Adrenal gland (tissue), 12 donors: Measurements from ENCODE around the gene KIAA1671. TPM values are rescaled to one million over a fixed set of nuclear protein-coding genes. Genes with fewer than 3 reads are reported as not detected.

ENCODE experiments used
- DNase-seq, 7 donors: peaks; one replicate each; pipeline ENCODE4 v3.0.0-alpha.2; 2019 to 2020
- H3K27ac ChIP-seq, 5 donors: fragments of 200-600 bp; sonication (generic) in 4 of 5; 1 replicate in 3 of 5; 2 replicates in 2 of 5; pipeline versions ENCODE4 v1.5.1 to v1.8.0; 2016 to 2020; ENCODE audit warnings: mild to moderate bottlenecking in 1 of 5
- H3K27me3 ChIP-seq: fragments of 200-600 bp; 2 replicates; pipeline ENCODE4 v1.8.0; 2021
- H3K36me3 ChIP-seq, 2 donors: fragments of 200-600 bp; replicated peaks in 1 of 2; 1 replicate in 1 of 2; 2 replicates in 1 of 2; pipeline versions ENCODE4 v1.5.1 to v1.8.0; 2018 to 2022
- H3K4me1 ChIP-seq, 2 donors: fragments of 200-600 bp; replicated peaks in 1 of 2; 1 replicate in 1 of 2; 2 replicates in 1 of 2; pipeline versions ENCODE4 v1.5.1 to v1.8.0; 2018 to 2021
- H3K4me3 ChIP-seq, 4 donors: fragments of 200-600 bp; sonication (generic) in 3 of 4; one replicate each; pipeline ENCODE4 v1.5.1; 2016 to 2018
- H3K9me3 ChIP-seq, 3 donors: fragments of 200-600 bp; sonication (generic) in 1 of 3; replicated peaks in 1 of 3; 1 replicate in 2 of 3; 2 replicates in 1 of 3; pipeline versions ENCODE4 v1.5.1 to v1.8.0; 2016 to 2021
- CTCF ChIP-seq, 6 experiments: fragments of 450-650 bp in 4 of 6; fragments of 200-600 bp in 2 of 6; sonication (generic) in 1 of 6; IDR thresholded peaks; 1 replicate in 5 of 6; 2 replicates in 1 of 6; pipeline versions ENCODE4 v1.5.1 to v1.8.0; 2016 to 2021; ENCODE audit warnings: antibody characterized with exemption in 6 of 6, mild to moderate bottlenecking in 2 of 6, moderate library complexity in 1 of 6
- POLR2A ChIP-seq, 2 donors: fragments of 450-650 bp; IDR thresholded peaks; one replicate each; pipeline ENCODE4 v1.6.1; 2017; ENCODE audit warnings: antibody characterized with exemption in 2 of 2, mild to moderate bottlenecking in 2 of 2, moderate library complexity in 1 of 2
- WGBS, 4 donors: extraction: QIAGEN DNeasy Blood & Tissue Kit in 2 of 4; methylation state at CpG; one replicate each; pipeline versions ENCODE4 v1.1.5 to v1.1.7; 2013 to 2017; 5-methylcytosine and 5-hydroxymethylcytosine counted together
- intact Hi-C, 2 donors: fragments of 100-400 bp; cut with DNase I; formaldehyde crosslinking; loops; one replicate each; pipeline versions ENCODE4 v1.14.1 to v1.15.0; 2022 to 2023
- polyA plus RNA-seq, 3 donors: library from polyadenylated mRNA; stranded (reverse); fragments of 200-250 nt in 2 of 3; fragments of 350-450 nt in 1 of 3; fragmentation: Illumina TruSeq in 1 of 3; extraction: RNeasy Lipid Tissue Mini Kit (QIAGEN cat#74804) in 1 of 3; gene quantifications; one replicate each; pipeline ENCODE4 v1.2.3, GENCODE V29; 2013 to 2014
- total RNA-seq, 9 donors: library from RNA; depleted of rRNA in 4 of 9; stranded (reverse); fragments of >200 nt in 4 of 9; fragments of 120-200 nt in 1 of 9; fragmentation: NEBNext Ultra II Directional in 1 of 9; extraction: Animal tissue kit (Norgen Biotek cat#: 25700) in 1 of 9; gene quantifications; one replicate each; pipeline versions ENCODE4 v1.1.0 to v1.2.4, GENCODE V29; 2013 to 2023
- donor health status: healthy with polysubstance abuse.
- donor health status: Bipolar disorder and iron deficiency.
- donor health status: DM: yes; HTN: yes; CAD: no.
- donor health status: DM: no; HTN: no; CAD: no.
- donor health status: DM: no; HTN: no; CAD: no.
- donor health status: DM: yes; HTN: yes; CAD: no.

Gene KIAA1671
- total and polyA plus RNA-seq, 12 donors, result 5.3 to 71.0 (median 45.8) TPM

- TF ChIP-seq POLR2A (IDR thresholded peaks at IDR 0.05) (no peak), CTCF (IDR thresholded peaks at IDR 0.05) (no peak)
- Histone ChIP-seq H3K27me3 (no peaks in the 10 kb centered on the region), H3K4me3 (no peak overlapping the region), H3K27ac (no peak overlapping the region), H3K4me1 (peaks cover 0 to 3% of the 10 kb centered on the region in 2 donors), H3K9me3 (no peaks in the 10 kb centered on the region), H3K36me3 (peaks cover 0 to 14% of the 10 kb centered on the region in 2 donors)
- intact Hi-C loops, result no loop called here
- no peak for DNase-seq
- WGBS, 4 donors, result 91 to 95% (median 93%) methylated on average over 7 to 15 of the region's 15 CpGs
Measured at GRCh38 chr22:25038771-25039170, 86.3 kb downstream of the KIAA1671 start.

- Histone ChIP-seq H3K4me1 (peaks cover 5 to 7% of the 10 kb centered on the region in 2 donors), H3K27ac (no peak overlapping the region), H3K4me3 (no peak overlapping the region), H3K9me3 (no peaks in the 10 kb centered on the region), H3K36me3 (peaks cover 0 to 14% of the 10 kb centered on the region in 2 donors), H3K27me3 (no peaks in the 10 kb centered on the region)
- no peak for TF ChIP-seq POLR2A (IDR thresholded peaks at IDR 0.05)
- TF ChIP-seq CTCF (IDR thresholded peaks at IDR 0.05), result no peak
- 81 to 90% (median 86%) methylated on average over 8 to 17 of the region's 17 CpGs for WGBS, 4 donors
- peak in 1 of 7 donors; percentile 14 for DNase-seq
- intact Hi-C loops, result no loop called here
Measured at GRCh38 chr22:25039255-25039654, 86.7 kb downstream of the KIAA1671 start.

GRCh38 chr22:25039754-25040153 is 87.2 kb downstream of the KIAA1671 start:
- H3K9me3 ChIP-seq, result no peaks in the 10 kb centered on the region
- intact Hi-C loops, result no loop called here
- H3K27ac ChIP-seq, result no peak overlapping the region
- peaks cover 0 to 14% of the 10 kb centered on the region in 2 donors for H3K36me3 ChIP-seq
- TF ChIP-seq POLR2A (IDR thresholded peaks at IDR 0.05), result no peak
- no peak for TF ChIP-seq CTCF (IDR thresholded peaks at IDR 0.05)
- 94 to 100% (median 96%) methylated on average over 1 to 14 of the region's 14 CpGs for WGBS, 4 donors
- H3K27me3 ChIP-seq, result no peaks in the 10 kb centered on the region
- no peak overlapping the region for H3K4me3 ChIP-seq
- DNase-seq, result no peak
- peaks cover 8 to 10% of the 10 kb centered on the region in 2 donors for H3K4me1 ChIP-seq

- H3K9me3 ChIP-seq, result no peaks in the 10 kb centered on the region
- H3K4me1 ChIP-seq, result peaks cover 14 to 16% of the 10 kb centered on the region in 2 donors
- no peak overlapping the region for H3K4me3 ChIP-seq
- intact Hi-C loops, result loop anchor here in 1 of 2 donors (5.0 kb wide), 1 partner anchor 93 kb away; the partner anchor contains the start of gene KIAA1671
- TF ChIP-seq POLR2A (IDR thresholded peaks at IDR 0.05) (no peak), CTCF (IDR thresholded peaks at IDR 0.05) (no peak)
- no peaks in the 10 kb centered on the region for H3K27me3 ChIP-seq
- no peak for DNase-seq
- H3K36me3 ChIP-seq, result no peaks in the 10 kb centered on the region
- 55 to 70% (median 68%) methylated on average over 2 of the region's 2 CpGs for WGBS, 4 donors
- H3K27ac ChIP-seq, result peak overlapping the region in 4 of 5 donors; percentile 62 to 87 (median 78)
Measured at GRCh38 chr22:25045159-25045558, 92.6 kb downstream of the KIAA1671 start.
